LNCaP clone FGC (cell line): ENCODE results near the gene FBXL7.

ENCODE experiments used
- DNase-seq: peaks from one replicate; pipeline ENCODE4 v3.0.0-alpha.2; 2011; ENCODE audit warnings: low read depth
- H3K4me3 ChIP-seq: 2 replicates; pipeline ENCODE4 v1.5.1; 2011; ENCODE audit warnings: mild to moderate bottlenecking, low read depth, low read length, control low read depth
- TF ChIP-seq, protein P1 (sequence below): IDR thresholded peaks from 2 replicates; pipeline ENCODE4 v1.5.1; 2012; ENCODE audit warnings: mild to moderate bottlenecking; ENCODE audit not compliant: control insufficient read depth, insufficient read depth; ENCODE audit errors: extremely low read depth

The FBXL7 gene

DNA sequence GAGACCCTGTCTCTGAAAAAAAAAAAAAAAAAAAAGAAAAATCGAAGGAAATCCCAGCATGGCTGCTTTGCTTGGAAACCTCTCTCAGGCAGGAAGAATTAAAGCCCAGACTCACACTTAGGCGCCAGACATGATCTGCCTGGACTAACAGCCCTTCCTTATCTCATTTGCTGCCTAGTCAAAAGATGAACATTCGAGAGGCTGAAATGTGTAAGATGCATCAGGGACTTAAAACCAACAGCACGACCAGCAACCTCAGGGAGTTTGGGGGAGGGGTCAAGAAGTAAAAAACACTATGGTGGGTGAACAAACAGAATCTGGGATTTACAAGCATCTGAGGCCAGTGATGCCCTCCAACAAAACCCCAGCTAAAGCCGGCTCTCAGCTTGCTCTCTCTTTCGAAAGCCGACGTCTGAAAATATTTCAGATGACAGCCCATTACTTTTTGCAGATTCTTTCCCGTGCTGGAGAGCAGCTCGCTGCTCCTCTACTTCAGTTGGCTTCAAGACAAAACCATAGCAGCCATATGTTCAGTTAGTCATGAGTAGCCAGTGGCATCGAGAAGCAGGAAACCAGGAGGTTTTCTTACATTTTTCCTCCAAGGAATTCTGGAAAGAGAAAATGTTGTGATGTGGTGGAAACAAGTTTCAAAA, 429.8 kb downstream of the FBXL7 start:
- DNase-seq, result no peak
- TF ChIP-seq, protein P1, sequence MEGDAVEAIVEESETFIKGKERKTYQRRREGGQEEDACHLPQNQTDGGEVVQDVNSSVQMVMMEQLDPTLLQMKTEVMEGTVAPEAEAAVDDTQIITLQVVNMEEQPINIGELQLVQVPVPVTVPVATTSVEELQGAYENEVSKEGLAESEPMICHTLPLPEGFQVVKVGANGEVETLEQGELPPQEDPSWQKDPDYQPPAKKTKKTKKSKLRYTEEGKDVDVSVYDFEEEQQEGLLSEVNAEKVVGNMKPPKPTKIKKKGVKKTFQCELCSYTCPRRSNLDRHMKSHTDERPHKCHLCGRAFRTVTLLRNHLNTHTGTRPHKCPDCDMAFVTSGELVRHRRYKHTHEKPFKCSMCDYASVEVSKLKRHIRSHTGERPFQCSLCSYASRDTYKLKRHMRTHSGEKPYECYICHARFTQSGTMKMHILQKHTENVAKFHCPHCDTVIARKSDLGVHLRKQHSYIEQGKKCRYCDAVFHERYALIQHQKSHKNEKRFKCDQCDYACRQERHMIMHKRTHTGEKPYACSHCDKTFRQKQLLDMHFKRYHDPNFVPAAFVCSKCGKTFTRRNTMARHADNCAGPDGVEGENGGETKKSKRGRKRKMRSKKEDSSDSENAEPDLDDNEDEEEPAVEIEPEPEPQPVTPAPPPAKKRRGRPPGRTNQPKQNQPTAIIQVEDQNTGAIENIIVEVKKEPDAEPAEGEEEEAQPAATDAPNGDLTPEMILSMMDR, result no peak

DNA sequence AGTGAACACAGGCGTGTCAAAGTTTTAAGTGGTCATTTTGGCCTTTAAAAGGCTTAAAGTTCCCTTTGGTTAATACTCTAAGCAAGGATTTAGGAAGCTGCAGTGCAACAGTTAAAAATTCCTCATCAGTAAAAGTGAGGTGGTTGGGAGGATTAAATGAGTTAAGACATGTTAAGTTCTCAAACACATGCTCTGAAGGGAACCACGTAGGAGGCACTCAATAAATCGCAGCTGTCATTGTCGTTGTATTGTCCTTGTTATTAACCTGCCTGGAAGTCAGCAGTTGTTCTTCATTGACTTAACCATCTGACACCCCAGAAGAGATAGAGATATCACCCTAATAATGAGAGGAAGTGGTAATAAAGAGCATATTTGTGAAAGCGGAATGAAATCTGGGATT, 432.1 kb downstream of the FBXL7 start:
- no peak overlapping the region for H3K4me3 ChIP-seq
- DNase-seq, result no peak
- TF ChIP-seq, protein P1, result no peak

More for the DNA sequence above, 429.8 kb downstream of the FBXL7 start:
- H3K4me3 ChIP-seq, result no peak overlapping the region

DNA sequence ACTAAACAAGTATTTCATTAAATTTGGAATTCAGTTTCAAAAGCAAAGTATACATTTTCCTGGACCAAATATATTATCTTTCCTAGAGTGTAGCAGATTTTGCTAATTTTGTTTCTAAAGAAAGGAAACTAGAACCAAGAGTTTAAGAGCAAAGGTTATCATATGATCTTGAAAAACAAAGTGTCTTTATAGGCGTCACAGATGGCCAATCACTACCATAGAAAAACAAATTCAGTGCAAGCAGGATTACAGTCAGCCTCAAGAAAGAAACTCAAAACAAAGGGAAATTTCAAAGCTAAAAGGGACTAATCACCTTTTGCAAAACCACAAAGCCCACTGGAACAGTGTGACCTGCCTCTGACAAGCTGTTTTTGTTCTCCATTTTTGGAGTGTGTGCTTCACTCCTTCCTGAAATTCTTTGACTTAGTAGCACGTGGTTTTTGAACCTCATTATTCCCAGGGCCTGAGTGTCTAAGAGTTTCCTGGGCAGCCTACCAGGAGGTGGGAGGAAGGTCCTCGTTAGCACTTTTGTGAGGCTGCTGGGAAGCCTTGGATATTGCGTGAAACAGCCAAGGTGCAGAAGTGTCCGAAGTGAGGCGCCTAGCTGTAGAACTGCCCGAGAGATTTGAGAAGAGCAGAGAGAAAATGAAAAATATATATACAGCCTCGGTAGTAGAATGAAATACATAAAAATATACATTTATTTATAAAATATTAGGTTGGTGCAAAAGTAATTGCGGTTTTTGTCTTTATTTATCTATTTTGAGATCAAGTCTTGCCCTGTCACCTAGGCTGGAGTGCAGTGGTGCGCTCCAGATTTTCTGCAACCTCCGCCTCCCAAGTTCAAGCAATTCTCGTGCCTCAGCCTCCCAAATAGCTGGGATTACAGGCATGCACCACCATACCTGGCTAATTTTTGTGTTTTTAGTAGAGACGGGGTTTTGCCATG, 433.6 kb downstream of the FBXL7 start:
- no peak for DNase-seq
- TF ChIP-seq, protein P1, result no peak
- H3K4me3 ChIP-seq, result no peak overlapping the region

DNA sequence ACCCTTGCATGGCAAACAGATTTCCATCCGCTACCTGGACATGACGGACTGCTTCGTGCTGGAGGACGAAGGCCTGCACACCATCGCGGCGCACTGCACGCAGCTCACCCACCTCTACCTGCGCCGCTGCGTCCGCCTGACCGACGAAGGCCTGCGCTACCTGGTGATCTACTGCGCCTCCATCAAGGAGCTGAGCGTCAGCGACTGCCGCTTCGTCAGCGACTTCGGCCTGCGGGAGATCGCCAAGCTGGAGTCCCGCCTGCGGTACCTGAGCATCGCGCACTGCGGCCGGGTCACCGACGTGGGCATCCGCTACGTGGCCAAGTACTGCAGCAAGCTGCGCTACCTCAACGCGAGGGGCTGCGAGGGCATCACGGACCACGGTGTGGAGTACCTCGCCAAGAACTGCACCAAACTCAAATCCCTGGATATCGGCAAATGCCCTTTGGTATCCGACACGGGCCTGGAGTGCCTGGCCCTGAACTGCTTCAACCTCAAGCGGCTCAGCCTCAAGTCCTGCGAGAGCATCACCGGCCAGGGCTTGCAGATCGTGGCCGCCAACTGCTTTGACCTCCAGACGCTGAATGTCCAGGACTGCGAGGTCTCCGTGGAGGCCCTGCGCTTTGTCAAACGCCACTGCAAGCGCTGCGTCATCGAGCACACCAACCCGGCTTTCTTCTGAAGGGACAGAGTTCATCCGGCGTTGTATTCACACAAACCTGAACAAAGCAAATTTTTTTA, 436.7 kb downstream of the FBXL7 start:
- DNase-seq, result no peak
- no peak overlapping the region for H3K4me3 ChIP-seq
- TF ChIP-seq, protein P1, result no peak

DNA sequence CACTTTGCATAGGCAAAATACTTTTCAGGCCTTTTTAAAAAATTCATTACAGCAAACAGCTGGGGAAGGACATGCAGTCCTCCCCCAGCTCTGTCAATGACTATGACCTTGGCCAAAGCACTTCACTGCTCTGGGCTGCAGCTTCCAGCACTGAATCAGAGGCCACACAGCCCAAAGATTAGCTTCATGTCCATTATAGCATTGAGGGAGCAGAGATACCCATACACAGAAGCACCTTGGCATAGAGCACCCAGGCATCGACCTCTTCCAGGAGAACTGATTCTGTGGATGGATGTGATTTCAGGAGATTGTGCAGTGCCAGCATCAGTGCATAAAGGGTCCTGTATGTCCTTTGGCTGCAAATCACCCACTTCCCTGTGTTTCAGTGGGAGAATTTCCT, 437.7 kb downstream of the FBXL7 start:
- DNase-seq, result no peak
- TF ChIP-seq, protein P1, result no peak
- H3K4me3 ChIP-seq, result no peak overlapping the region

DNA sequence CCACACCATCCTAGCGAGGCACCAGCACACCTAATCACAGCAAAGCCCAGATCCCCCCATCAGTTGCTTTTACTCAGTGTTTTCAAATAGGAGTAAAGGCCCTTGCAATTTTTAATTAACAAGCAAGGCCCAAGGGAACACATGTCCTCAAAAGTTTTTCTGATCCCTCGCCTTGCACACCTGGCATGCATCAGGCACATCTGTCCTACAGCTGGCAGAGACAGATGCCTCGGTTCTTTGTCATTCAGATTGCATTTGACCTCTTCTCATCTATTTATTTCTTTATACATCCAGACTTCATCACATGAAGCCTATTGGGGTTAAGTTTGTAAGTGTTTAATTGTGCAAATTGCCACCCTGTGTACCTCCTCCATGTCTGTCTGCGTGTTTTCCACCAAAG, 438.2 kb downstream of the FBXL7 start:
- no peak overlapping the region for H3K4me3 ChIP-seq
- DNase-seq, result no peak
- TF ChIP-seq, protein P1, result no peak
